NOMO-1 treated with dmso at 0.1 percent for 144 hours (cell line): ENCODE measurements around the gene RAD18.

Experiments used
- DNase-seq: peaks from one replicate; lab custom pipeline; 2025; ENCODE audit not compliant: unreplicated experiment; lab: John Stamatoyannopoulos, UW

RAD18 gene

DNA sequence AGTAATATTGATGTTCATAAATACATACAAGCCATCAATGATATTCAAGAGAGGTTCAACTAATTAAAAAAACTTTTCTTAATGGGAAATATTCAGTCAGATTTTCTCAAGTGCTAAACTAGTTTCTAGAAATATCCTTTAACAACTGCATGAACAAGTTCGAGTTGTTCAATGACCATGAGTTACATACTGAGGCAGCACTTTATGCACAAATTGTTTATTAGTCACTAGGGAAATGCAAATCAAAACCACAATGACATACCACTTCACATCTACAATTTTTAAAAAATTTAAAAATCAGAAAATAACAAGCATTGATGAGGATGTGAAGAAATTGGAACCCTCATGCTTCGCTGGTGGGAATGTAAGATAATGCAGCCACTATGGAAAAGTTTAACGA, 62.4 kb downstream of the RAD18 start:
- DNase-seq: no peak

DNA sequence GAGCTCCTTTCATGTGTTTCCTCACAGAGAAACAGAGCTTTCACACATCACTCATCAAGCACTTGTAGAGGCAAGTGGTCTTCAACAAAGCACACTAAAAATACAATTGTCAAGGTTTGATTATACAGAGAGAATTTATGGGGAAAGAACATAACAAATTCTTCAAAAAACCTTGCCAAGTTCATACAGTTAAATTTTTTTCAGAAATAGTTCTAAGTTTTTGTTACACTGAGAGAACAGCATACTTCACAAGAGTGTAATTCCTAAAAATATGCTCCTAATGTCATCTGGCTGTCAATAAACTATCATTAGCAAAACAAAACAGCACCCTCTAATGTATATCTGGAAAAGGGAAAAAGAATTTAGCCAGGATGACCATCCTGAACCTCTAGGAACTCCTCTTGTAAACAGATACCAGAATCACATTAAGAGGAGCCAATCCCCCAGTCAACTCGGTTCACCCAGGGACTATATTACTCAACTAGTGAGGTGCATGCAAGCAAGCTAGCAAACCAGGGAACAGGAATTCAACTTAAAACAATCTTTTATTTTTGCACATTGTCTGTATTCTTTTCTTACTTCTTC, 63.3 kb downstream of the RAD18 start:
- no peak for DNase-seq

- DNase-seq: no peak
Observed at GRCh38 chr3:8895829-8896228, 67.4 kb downstream of the RAD18 start.

- no peak for DNase-seq
Observed at GRCh38 chr3:8893001-8893400, 70.3 kb downstream of the RAD18 start.

GRCh38 chr3:8891774-8892173, 71.5 kb downstream of the RAD18 start:
- no peak for DNase-seq

DNA sequence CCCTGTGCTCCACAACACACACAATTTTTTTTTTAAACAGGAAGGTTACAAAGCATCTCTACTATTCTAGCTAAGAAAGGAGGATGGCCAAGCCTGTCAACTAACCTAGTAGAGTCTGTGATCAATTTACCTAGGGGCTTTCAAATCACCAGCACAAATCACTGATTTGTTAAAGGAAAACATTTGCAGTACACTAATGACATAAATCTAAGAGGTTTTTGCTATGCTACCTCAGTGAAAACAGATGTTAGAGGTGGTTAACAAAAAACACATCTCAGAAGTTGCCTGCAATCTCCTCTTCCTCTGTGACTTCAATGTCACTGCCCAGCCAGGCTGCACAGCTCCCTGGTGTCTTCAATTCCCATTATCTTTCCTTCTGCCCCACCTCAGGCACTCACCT, 72.0 kb downstream of the RAD18 start:
- DNase-seq: no peak

DNA sequence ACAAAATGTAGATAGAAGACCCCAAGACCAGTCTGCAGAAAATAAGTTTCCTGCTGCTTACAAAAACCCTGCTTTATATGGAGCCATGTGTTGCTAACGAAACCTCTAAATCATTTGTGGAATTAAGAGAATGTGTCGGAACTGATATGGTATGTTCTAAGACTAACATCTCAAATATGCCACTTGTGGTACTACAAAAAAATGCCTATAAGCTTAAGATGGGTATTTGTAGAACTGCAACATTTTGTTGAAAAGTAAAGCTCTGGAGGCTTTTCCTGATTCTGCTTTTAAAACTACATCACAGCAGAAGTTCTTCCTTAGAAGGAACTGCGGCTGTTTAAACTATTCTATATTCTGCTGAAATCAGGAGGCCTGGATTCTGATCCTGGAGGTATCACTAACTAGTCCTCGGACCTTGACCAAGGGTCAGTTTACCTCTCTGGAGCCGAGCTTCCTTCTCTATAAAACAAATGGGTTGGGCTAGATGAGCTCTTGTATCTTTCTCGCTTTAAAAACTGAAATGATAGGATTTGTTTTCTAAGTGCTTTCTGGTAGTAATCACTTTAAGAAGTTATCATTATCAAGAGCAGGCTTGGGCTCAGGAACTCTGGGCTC, 74.9 kb downstream of the RAD18 start:
- DNase-seq: no peak

DNA sequence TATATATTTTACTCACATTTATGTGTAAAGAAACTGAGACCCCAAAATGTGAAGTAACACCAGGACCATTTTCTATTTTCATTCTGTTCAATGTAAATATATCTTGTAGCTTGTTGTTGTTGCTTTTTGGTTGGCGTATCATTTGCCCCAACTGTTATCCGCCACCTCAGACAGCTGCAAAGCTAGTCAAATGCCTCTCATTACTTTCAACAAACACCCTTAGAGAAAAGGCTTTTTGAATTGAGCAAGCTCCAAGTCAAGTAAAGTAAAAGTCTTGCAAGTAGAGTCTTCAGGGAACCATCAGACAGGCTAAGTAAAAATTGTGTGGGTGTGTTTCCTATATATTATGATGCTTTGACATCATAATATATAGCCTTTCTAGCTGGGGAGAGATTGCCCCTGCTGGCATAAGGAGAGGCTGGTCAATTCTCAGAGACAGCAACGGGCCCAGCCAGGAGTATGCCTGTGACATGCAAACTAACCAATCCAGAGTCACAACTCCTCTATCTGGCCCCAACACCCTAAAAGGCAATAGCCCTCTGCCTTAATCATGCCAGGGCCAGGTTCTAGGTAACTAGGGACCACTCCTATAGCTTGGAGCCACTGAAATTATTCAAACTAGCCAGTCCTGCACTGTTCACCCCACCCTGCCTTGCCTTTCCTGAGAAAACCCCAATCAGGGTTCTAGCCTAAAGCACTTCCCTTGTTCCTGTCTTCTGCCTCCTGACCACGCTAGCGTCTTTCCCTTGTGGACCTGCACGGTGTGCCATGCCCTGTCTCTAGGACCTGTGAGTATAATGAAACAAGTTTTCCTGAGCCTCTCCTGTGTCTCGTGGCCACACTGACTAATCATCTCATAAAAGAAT, 75.6 kb downstream of the RAD18 start:
- DNase-seq: no peak

- no peak for DNase-seq
Observed at GRCh38 chr3:8886546-8886945, 76.7 kb downstream of the RAD18 start.

DNA sequence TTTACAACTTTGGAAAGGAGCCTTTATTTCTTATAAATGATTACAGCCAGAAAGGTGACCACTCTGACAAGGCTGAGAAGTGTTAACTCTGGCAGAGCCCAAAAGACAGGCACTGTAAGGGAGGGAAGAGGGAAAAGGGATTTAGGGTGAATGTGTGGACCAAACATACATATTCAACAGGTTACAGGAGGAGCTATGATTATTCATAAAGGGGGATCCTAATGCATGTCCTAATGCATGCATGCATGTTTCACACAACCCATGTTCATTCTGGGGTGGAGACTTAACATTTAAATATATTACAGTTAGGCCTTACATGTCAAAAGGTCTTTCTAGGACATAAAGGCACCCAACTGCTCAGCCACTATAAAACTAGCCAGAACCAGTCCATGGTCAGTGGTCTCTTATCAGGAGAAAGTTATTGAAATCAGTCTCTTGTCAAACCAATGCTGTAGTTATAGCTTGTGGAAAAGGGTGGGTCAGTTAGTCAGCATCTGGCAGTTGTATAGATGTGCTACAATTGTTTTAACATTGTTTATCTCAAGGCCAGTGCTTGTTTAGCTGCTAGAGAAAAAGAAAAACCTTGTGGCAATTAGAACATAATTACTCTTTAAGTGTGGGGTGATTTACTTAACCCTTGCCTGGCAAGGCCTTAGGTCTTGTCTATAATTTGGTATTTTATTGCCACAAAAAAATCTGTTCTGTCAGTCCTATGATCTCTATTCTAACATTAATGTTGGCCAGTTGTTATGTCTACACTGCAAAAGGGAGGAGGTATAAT, 77.5 kb downstream of the RAD18 start:
- no peak for DNase-seq

GRCh38 chr3:8884630-8885290, 78.5 kb downstream of the RAD18 start:
- DNase-seq: no peak

- no peak for DNase-seq
Observed at GRCh38 chr3:8882642-8883041, 80.6 kb downstream of the RAD18 start.

DNA sequence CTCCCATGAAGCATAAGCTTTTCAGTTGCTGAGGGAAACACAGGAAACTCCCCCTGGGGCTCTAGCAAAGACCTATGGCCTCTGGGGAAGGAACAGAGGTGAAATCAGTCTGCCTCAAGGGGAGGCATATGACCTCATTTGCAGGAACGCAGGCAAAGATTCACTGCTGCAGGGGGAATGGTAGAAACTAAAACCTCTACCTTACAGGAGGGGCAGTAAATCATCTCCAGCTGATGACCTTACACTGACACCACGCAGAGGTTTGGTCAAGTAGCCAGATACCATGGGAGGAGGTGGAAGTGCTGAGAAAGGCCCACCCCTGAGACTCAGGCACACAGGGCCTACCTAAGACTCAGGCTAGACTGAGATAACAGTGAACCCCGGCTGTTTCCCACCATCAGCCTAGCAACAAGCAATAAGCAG, 81.1 kb downstream of the RAD18 start:
- no peak for DNase-seq

- no peak for DNase-seq
Observed at GRCh38 chr3:8879347-8879944, 83.8 kb downstream of the RAD18 start.

DNA sequence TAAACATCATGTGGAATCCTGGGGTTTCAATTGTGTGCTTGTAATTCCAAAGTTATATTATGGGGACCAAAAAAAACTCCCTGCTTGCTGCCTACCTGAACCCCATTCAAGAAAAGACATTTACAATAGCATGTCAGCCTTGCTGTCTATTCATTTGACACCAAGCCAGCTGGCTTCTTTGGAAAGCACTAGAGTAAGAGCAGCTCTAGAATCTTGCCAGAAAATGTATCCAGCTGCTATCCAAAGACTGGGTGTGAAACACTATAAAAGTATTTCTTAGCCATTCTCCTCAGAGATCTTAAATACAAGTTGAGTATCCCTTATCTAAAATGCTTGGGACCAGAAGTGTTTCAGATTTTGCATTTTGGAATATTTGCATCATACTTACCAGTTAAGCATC, 87.4 kb downstream of the RAD18 start:
- no peak for DNase-seq

GRCh38 chr3:8873740-8874139, 89.5 kb downstream of the RAD18 start:
- DNase-seq: no peak

DNA sequence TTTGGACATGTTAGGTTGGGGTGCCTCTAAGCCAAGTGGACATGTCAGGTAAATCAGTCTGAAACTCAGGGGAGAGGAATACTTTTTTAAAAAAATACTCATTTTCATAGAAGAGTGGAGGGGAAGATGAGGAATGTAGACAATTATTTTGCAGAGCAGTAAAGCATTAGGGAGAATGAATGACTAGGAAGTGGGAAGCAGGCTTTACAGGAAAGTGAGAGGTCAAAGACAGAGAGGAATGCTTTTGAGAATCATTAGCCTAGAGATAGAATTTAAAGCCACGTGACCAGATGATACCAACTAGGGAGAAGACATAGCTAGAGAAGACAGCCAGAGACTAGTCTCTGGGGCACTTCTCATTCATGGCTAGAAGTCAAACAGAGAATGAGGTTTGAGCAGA, 91.0 kb downstream of the RAD18 start:
- no peak for DNase-seq

- no peak for DNase-seq
Observed at GRCh38 chr3:8871306-8871705, 92.0 kb downstream of the RAD18 start.

GRCh38 chr3:8870134-8870533, 93.1 kb downstream of the RAD18 start:
- DNase-seq: no peak

DNA sequence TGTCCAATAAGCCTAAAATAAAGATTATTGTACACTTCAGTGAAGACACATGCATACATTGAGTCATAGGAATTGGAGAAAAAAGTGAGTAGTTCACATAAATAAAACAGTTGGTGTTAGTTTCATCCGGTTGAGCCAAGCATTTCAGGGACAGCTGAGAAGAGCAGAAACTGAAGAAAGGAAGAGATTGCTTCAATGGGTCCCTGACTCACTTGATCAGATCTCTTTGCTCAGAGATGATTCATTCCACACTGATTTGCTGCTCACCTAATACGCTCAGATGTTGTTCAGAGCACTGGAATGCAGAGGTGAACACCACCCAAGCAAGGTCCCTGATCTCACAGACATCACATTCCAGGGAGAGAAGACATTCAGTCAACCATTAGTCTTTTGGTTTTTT, 93.7 kb downstream of the RAD18 start:
- no peak for DNase-seq

DNA sequence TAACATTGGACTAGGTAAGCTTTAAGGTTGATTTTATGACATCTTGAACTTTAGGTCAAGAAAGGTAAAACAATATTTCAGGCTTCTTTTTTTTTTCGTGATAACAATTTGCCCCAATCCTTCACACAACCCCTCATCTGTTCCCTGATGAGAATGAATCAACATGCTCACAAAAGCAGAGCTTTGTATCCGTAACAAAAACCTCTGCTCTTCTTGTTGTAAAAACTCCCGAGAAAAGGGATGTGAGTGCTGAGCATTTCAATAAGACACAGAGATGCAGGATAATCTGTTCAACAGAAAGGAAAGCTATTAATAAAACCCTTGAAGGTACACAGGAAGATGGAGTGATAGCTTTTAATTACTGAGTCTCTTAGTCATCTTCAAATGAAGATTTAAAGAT, 94.3 kb downstream of the RAD18 start:
- no peak for DNase-seq
